ENCODE results near the gene USP10.
"Not testable (repeated sequence)": the region's sequence is repeated elsewhere in the genome, so short reads cannot be mapped to it uniquely, and the experiment has no call there.

The USP10 gene

GRCh38 chr16:84673561-84673960 lies 26.2 kb upstream of the USP10 start:
- DNase-seq (ENCODE audit: low read depth in 3 of 3) = no peak

GRCh38 chr16:84675423-84675822 lies 24.4 kb upstream of the USP10 start:
- DNase-seq (ENCODE audit: low read depth in 3 of 3) = no peak

GRCh38 chr16:84675884-84676283 lies 23.9 kb upstream of the USP10 start:
- DNase-seq (ENCODE audit: low read depth in 3 of 3) = no peak

GRCh38 chr16:84677017-84677803 lies 22.6 kb upstream of the USP10 start:
- DNase-seq (ENCODE audit: low read depth in 3 of 3) = no peak

- DNase-seq (ENCODE audit: low read depth in 3 of 3) = no peak
These were observed 22.0 kb upstream of the USP10 start for GRCh38 chr16:84677849-84678248.

- DNase-seq (ENCODE audit: low read depth in 3 of 3) = no peak
These were observed 21.3 kb upstream of the USP10 start for GRCh38 chr16:84678541-84678940.

GRCh38 chr16:84680165-84680842 lies 19.5 kb upstream of the USP10 start:
- DNase-seq (ENCODE audit: low read depth in 3 of 3) = no peak

GRCh38 chr16:84680843-84681629 lies 18.8 kb upstream of the USP10 start:
- DNase-seq (ENCODE audit: low read depth in 3 of 3) = no peak

GRCh38 chr16:84683691-84684591 lies 15.9 kb upstream of the USP10 start:
- no peak for DNase-seq (ENCODE audit: low read depth in 3 of 3)

GRCh38 chr16:84684592-84684965 lies 15.2 kb upstream of the USP10 start:
- no peak for DNase-seq (ENCODE audit: low read depth in 3 of 3)

GRCh38 chr16:84685210-84685609 lies 14.6 kb upstream of the USP10 start:
- no peak for DNase-seq (ENCODE audit: low read depth in 3 of 3)

GRCh38 chr16:84686707-84687298 lies 13.0 kb upstream of the USP10 start:
- no peak for DNase-seq (ENCODE audit: low read depth in 3 of 3)

- no peak for DNase-seq (ENCODE audit: low read depth in 3 of 3)
These were observed 12.1 kb upstream of the USP10 start for GRCh38 chr16:84687715-84688114.

GRCh38 chr16:84688163-84688562 lies 11.6 kb upstream of the USP10 start:
- DNase-seq (ENCODE audit: low read depth in 3 of 3) = not testable (repeated sequence)

GRCh38 chr16:84689111-84689510 lies 10.7 kb upstream of the USP10 start:
- DNase-seq (ENCODE audit: low read depth in 3 of 3) = no peak

- no peak for DNase-seq (ENCODE audit: low read depth in 3 of 3)
These were observed 9.5 kb upstream of the USP10 start for GRCh38 chr16:84690088-84690819.

GRCh38 chr16:84692451-84693214 lies 7.2 kb upstream of the USP10 start:
- DNase-seq (ENCODE audit: low read depth in 3 of 3) = no peak

- DNase-seq (ENCODE audit: low read depth in 3 of 3) = not testable (repeated sequence)
These were observed 5.9 kb upstream of the USP10 start for GRCh38 chr16:84693869-84694268.

GRCh38 chr16:84694980-84695379 lies 4.8 kb upstream of the USP10 start:
- DNase-seq (ENCODE audit: low read depth in 3 of 3) = no peak

All from stimulated activated CD4-positive, alpha-beta T cell treated with anti-CD3 and anti-CD28 coated beads, TNF-alpha, amount 100 ng/mL, for 4 hours (primary cell).